Neuronal stem cell (in vitro differentiated cells): ENCODE results near the gene SIM2.

ENCODE experiments used
- DNase-seq: peaks from one replicate; pipeline ENCODE4 v3.0.0-alpha.2; 2013; ENCODE audit warnings: low spot score
- H2AFZ ChIP-seq: one replicate; pipeline ENCODE4 v1.6.1; 2013; ENCODE audit warnings: mild to moderate bottlenecking, low read length, inconsistent platforms
- H2AK5ac ChIP-seq: 2 replicates; pipeline ENCODE4 v1.6.1; 2013; ENCODE audit warnings: low read depth, mild to moderate bottlenecking, inconsistent platforms, low read length, moderate library complexity, mixed read lengths
- H2BK120ac ChIP-seq: 2 replicates; pipeline ENCODE4 v1.6.1; 2013; ENCODE audit warnings: low read depth, mild to moderate bottlenecking, inconsistent platforms, low read length, moderate library complexity, mixed read lengths
- H2BK12ac ChIP-seq: one replicate; pipeline ENCODE4 v1.6.1; 2013; ENCODE audit warnings: low read length, inconsistent platforms
- H2BK15ac ChIP-seq: 2 replicates; pipeline ENCODE4 v1.6.1; 2013; ENCODE audit warnings: mild to moderate bottlenecking, low read length, inconsistent platforms, mixed read lengths
- H2BK5ac ChIP-seq: one replicate; pipeline ENCODE4 v1.6.1; 2013; ENCODE audit warnings: inconsistent platforms, mild to moderate bottlenecking, low read length, moderate library complexity
- H3K14ac ChIP-seq: one replicate; pipeline ENCODE4 v1.6.1; 2013; ENCODE audit warnings: low read length, inconsistent platforms
- H3K18ac ChIP-seq: 2 replicates; pipeline ENCODE4 v1.6.1; 2013; ENCODE audit warnings: low read length, inconsistent platforms
- H3K23ac ChIP-seq: 2 replicates; pipeline ENCODE4 v1.6.1; 2013; ENCODE audit warnings: low read depth, mild to moderate bottlenecking, mixed read lengths, low read length, inconsistent platforms; ENCODE audit not compliant: poor library complexity
- H3K27ac ChIP-seq: replicated peaks from 3 replicates; pipeline ENCODE4 v1.5.1; 2013; ENCODE audit warnings: low read length, inconsistent platforms
- H3K27me3 ChIP-seq, 3 experiments: 2 replicates each; pipeline ENCODE4 v1.6.1; 2013; ENCODE audit warnings: low read length in 3 of 3, mild to moderate bottlenecking in 2 of 3, inconsistent platforms in 1 of 3, low read depth in 1 of 3, mixed read lengths in 1 of 3, moderate library complexity in 1 of 3; ENCODE audit not compliant: control insufficient read depth in 3 of 3, insufficient read depth in 3 of 3
- H3K36me3 ChIP-seq, 2 donors: replicated peaks in 1 of 2; 2 replicates each; pipeline ENCODE4 v1.6.1; 2013; ENCODE audit warnings: low read length in 2 of 2; ENCODE audit not compliant: control insufficient read depth in 2 of 2, insufficient read depth in 2 of 2
- H3K4ac ChIP-seq: 2 replicates; pipeline ENCODE4 v1.6.1; 2013; ENCODE audit warnings: inconsistent platforms, mild to moderate bottlenecking, low read length, moderate library complexity
- H3K4me1 ChIP-seq, 2 donors: 1 replicate in 1 of 2; 2 replicates in 1 of 2; pipeline ENCODE4 v1.6.1; 2013; ENCODE audit warnings: low read length in 2 of 2, low read depth in 1 of 2; ENCODE audit not compliant: control insufficient read depth in 2 of 2, insufficient read depth in 1 of 2
- H3K4me2 ChIP-seq: one replicate; pipeline ENCODE4 v1.6.1; 2013; ENCODE audit warnings: mild to moderate bottlenecking, low read length, inconsistent platforms; ENCODE audit not compliant: insufficient read depth, poor library complexity, severe bottlenecking
- H3K4me3 ChIP-seq, 2 donors: 2 replicates each; pipeline ENCODE4 v1.5.1; 2013; ENCODE audit warnings: low read length in 2 of 2, mild to moderate bottlenecking in 2 of 2, inconsistent platforms in 1 of 2, moderate library complexity in 1 of 2
- H3K79me1 ChIP-seq: one replicate; pipeline ENCODE4 v1.6.1; 2013; ENCODE audit warnings: low read depth, mild to moderate bottlenecking, inconsistent platforms, low read length, moderate library complexity
- H3K9ac ChIP-seq: one replicate; pipeline ENCODE4 v1.6.1; 2013; ENCODE audit warnings: mild to moderate bottlenecking, low read depth, low read length, inconsistent platforms; ENCODE audit not compliant: poor library complexity
- H3K9me3 ChIP-seq, 2 donors: replicated peaks in 1 of 2; 2 replicates each; pipeline versions ENCODE3 to v1.6.1; 2013; ENCODE audit warnings: low read length in 2 of 2, mild to moderate bottlenecking in 2 of 2, inconsistent platforms in 1 of 2, low read depth in 1 of 2, mixed read lengths in 1 of 2, moderate library complexity in 1 of 2; ENCODE audit not compliant: control insufficient read depth in 2 of 2, insufficient read depth in 1 of 2
- H4K8ac ChIP-seq: one replicate; pipeline ENCODE4 v1.6.1; 2013; ENCODE audit warnings: low read depth, mild to moderate bottlenecking, inconsistent platforms, low read length, moderate library complexity
- H4K91ac ChIP-seq: one replicate; pipeline ENCODE4 v1.6.1; 2013; ENCODE audit warnings: low read length, low read depth, mild to moderate bottlenecking, inconsistent platforms; ENCODE audit not compliant: poor library complexity
- WGBS, 2 donors: extraction: QIAGEN DNeasy Blood & Tissue Kit; methylation state at CpG; one replicate each; pipeline ENCODE4 v1.1.7; 2013; ENCODE audit warnings: missing lambda C conversion rate in 2 of 2, mixed read lengths in 1 of 2; ENCODE audit not compliant: insufficient read length in 2 of 2, insufficient replicate concordance in 1 of 2; ENCODE audit errors: extremely low coverage in 2 of 2; 5-methylcytosine and 5-hydroxymethylcytosine counted together

SIM2 gene

DNA sequence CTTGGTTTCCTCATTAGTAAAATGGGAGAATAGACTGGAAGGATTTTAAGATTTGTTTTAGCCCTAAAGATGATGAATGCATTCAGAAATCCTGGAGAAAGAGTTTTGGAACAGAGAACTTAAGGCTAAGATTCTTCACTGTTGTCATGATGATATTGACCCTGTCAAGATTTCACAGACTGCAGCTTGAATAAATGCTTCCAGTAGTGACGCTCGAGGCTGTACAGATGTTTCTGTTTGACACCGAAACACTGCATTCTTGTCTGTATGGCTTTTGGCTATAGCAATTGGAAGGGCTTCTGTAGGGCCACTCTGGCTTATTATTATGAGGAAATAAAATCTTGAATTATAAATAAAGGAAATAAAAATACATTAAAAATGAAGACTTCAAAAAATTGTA, 25.7 kb downstream of the SIM2 start:
- Histone ChIP-seq H2BK12ac (no peak overlapping the region), H3K9me3 (no peaks in the 10 kb centered on the region), H2BK15ac (no peak overlapping the region), H3K27ac (no peak overlapping the region), H3K4me1 (peaks cover 0 to 2% of the 10 kb centered on the region in 2 donors), H3K4me3 (no peak overlapping the region), H3K23ac (no peak overlapping the region), H4K8ac (no peak overlapping the region), H3K4me2 (no peak overlapping the region), H3K79me1 (no peaks in the 10 kb centered on the region), H3K36me3 (no peaks in the 10 kb centered on the region), H2BK5ac (no peak overlapping the region), H3K27me3 (peaks cover 0 to 42% (median 0%) of the 10 kb centered on the region in 3 experiments), H2BK120ac (no peak overlapping the region), H3K4ac (no peak overlapping the region), H3K14ac (no peak overlapping the region), H3K9ac (no peak overlapping the region), H2AK5ac (no peak overlapping the region), H4K91ac (no peak overlapping the region), H2AFZ (no peak overlapping the region), H3K18ac (no peak overlapping the region)
- DNase-seq, result no peak
- no CpG with 5 or more reads among the region's 3 CpGs for WGBS, 2 donors

DNA sequence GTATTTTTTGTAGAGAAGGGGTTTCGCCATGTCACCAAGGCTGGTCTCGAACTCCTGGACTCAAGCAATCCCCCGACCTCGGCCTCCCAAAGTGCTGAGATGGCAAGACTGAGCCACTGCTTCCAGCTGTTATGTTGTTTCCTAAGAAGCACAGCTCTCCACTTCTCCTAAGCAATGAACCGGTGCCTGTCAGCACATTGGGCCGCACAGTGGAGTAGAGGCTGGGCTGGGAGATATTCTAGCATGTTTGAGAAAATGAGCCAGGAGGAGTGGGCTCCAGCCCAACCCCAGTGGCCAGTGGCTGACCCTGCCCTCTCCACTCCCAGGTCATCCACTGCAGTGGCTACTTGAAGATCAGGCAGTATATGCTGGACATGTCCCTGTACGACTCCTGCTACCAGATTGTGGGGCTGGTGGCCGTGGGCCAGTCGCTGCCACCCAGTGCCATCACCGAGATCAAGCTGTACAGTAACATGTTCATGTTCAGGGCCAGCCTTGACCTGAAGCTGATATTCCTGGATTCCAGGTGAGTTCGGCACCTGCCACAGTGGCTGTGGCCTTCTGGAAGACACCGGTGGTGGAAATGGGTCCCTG, 27.0 kb downstream of the SIM2 start:
- Histone ChIP-seq H3K27me3 (peaks cover 0 to 36% (median 0%) of the 10 kb centered on the region in 3 experiments), H4K91ac (no peak overlapping the region), H3K4me3 (no peak overlapping the region), H2AFZ (no peak overlapping the region), H4K8ac (no peak overlapping the region), H2BK5ac (no peak overlapping the region), H3K36me3 (no peaks in the 10 kb centered on the region), H3K4me2 (no peak overlapping the region), H3K23ac (no peak overlapping the region), H3K9ac (no peak overlapping the region), H2BK120ac (peak overlapping the region; percentile 29), H2AK5ac (peak overlapping the region; percentile 36), H3K79me1 (no peaks in the 10 kb centered on the region), H3K27ac (no peak overlapping the region), H2BK12ac (peak overlapping the region; percentile 14), H3K4ac (no peak overlapping the region), H3K4me1 (peaks cover 0 to 2% of the 10 kb centered on the region in 2 donors), H3K9me3 (no peaks in the 10 kb centered on the region), H3K14ac (no peak overlapping the region), H3K18ac (peak overlapping the region; percentile 44), H2BK15ac (no peak overlapping the region)
- DNase-seq, result no peak
- no CpG with 5 or more reads among the region's 12 CpGs for WGBS, 2 donors

DNA sequence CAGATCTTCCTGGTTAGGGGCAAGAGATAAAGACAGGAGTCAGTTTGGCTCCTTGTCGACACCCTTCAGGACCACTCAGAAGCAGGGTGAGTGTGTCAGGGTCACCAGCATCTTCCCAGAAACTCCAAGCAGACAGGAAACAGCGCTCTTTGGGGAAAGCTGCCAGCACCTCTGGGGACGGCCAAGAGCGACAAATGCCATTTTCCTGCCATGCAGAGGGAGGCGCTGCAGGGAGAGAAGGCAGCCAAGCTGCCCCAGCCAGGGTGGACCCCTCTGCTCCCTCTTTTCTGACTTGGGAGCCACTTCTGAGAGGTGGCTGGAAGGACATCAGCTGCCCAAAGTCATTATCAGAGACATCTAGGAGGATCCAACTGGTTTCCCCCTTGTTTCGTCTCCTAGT, 29.0 kb downstream of the SIM2 start:
- Histone ChIP-seq H2BK5ac (no peak overlapping the region), H2BK15ac (no peak overlapping the region), H3K27ac (no peak overlapping the region), H3K79me1 (no peaks in the 10 kb centered on the region), H3K9ac (no peak overlapping the region), H3K27me3 (peaks cover 0 to 45% (median 0%) of the 10 kb centered on the region in 3 experiments), H3K4me1 (peaks cover 0 to 2% of the 10 kb centered on the region in 2 donors), H2BK12ac (no peak overlapping the region), H4K91ac (no peak overlapping the region), H2AK5ac (no peak overlapping the region), H3K4me2 (no peak overlapping the region), H3K14ac (no peak overlapping the region), H3K36me3 (no peaks in the 10 kb centered on the region), H4K8ac (no peak overlapping the region), H3K9me3 (no peaks in the 10 kb centered on the region), H2AFZ (no peak overlapping the region), H3K4me3 (no peak overlapping the region), H3K18ac (no peak overlapping the region), H3K4ac (no peak overlapping the region), H3K23ac (no peak overlapping the region), H2BK120ac (no peak overlapping the region)
- WGBS, 2 donors, result no CpG with 5 or more reads among the region's 6 CpGs
- no peak for DNase-seq

DNA sequence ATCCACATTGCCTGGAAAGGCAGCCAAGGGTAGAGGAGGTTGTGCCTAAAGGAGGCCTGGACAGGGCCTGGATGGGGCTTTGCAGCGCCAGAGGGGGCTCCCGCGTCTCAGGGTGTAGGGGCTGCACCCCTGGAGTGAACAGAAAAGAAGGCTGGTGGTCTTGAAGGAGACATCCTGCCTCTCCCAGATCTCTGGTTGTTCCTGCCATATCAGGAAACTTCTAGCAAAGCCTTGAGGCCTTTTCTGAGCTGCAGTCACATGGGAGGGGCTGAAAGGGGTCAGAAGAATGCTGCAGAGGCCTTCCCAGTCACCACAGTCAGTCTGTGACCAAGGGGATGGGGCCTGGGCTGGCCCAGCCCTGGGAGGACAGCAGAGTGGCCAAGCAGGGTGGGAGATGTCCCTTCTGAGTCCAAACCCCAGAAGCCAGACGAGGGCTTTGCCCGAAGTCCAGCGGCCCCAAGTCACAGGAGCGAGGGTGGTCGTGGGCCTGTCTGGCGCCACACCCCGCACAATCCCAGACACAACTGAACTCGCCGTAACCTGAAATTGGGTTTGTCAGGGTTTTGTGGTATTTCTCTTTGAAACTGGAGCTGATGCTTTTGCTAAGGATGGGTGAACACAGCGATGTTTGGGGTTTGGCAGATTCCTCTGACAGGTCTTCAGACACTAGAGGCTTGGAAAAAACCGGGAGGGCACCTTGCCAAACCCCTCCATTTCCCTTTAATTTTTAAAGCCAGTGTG, 29.6 kb downstream of the SIM2 start:
- no peak overlapping the region for H4K8ac ChIP-seq
- no peak overlapping the region for H3K27ac ChIP-seq
- H2BK12ac ChIP-seq, result no peak overlapping the region
- peaks cover 0 to 38% (median 0%) of the 10 kb centered on the region in 3 experiments for H3K27me3 ChIP-seq
- H3K18ac ChIP-seq, result peak overlapping the region; percentile 39
- no peak overlapping the region for H3K14ac ChIP-seq
- no peaks in the 10 kb centered on the region for H3K9me3 ChIP-seq
- H3K4me3 ChIP-seq, result no peak overlapping the region
- peak overlapping the region; percentile 31 for H2AFZ ChIP-seq
- no peak for DNase-seq
- H3K4me2 ChIP-seq, result no peak overlapping the region
- H3K9ac ChIP-seq, result no peak overlapping the region
- H4K91ac ChIP-seq, result no peak overlapping the region
- H3K4ac ChIP-seq, result no peak overlapping the region
- no peak overlapping the region for H3K23ac ChIP-seq
- no peak overlapping the region for H2BK5ac ChIP-seq
- no peaks in the 10 kb centered on the region for H3K79me1 ChIP-seq
- no peak overlapping the region for H2BK120ac ChIP-seq
- H2AK5ac ChIP-seq, result no peak overlapping the region
- H3K4me1 ChIP-seq, result peaks cover 0 to under 1% of the 10 kb centered on the region in 2 donors
- H3K36me3 ChIP-seq, result no peaks in the 10 kb centered on the region
- no CpG with 5 or more reads among the region's 14 CpGs for WGBS, 2 donors
- no peak overlapping the region for H2BK15ac ChIP-seq
